GM21526 (cell line): ENCODE measurements around the gene PRSS38.

Source experiments
- ATAC-seq: cut with Tn5 transposase; IDR thresholded peaks from one replicate; pipeline ENCODE4 v1.9.1; 2021; ENCODE audit warnings: moderate library complexity; ENCODE audit not compliant: unreplicated experiment, low FRiP score

Gene PRSS38

DNA sequence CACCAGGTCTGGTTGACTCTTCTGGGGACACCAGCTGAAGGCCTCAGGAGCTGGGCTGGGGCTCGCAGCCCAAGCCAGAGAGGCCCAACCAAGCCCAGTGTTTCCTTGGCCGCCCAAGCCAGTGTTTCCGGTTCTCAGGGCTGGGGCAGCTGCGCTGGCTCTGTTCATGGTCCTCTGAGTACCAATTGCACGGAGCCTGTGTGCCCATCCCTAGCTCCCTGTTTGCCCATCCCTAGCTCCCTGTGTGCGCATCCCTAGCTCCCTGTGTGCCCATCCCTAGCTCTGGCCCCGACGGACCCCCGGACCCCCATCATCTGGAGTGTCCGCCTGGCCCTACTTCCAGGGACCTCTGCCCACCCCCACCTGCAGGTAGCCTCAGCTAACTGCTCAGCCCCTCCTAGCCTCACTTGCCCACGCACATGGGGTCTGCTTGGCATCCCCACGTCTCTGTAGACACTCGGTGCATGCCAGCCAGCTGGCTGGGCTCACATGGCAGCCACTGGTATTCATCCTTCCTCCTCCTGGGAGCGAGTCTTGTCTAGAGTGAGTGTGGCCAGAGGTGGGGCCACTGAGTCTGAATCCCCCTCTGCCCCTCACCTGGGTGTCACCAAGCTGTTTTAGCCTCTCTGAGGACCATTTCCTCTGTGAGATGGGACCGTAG is 68.3 kb downstream of the PRSS38 start:
- no peak for ATAC-seq

GRCh38 chr1:227884370-227885134 is 69.1 kb downstream of the PRSS38 start:
- ATAC-seq: no peak

DNA sequence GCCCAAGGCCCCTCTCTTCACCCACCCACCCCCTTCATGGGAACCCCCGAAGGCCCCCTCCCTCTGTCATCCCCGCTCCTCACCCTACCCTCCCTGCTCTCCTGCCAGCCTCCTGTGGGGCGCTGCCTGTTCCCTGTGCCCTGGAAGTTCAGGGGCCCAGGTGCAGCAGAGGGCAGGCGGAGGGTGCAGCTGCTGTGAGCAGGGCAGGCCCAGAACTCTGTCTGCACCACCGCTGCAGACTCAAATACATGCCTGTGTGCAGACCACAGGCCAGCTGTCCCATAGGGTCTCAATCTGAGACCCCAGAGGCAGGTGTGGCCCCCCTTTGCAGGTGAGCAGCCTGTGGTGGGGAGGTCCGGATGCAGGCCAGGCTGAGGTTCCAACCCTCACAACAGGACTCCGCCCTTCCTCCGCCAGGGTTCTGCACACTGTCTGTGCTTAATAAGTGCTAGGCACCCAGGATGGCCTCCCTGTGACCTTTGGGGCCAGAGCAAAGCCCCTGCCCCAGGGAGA is 69.7 kb downstream of the PRSS38 start:
- ATAC-seq: no peak

DNA sequence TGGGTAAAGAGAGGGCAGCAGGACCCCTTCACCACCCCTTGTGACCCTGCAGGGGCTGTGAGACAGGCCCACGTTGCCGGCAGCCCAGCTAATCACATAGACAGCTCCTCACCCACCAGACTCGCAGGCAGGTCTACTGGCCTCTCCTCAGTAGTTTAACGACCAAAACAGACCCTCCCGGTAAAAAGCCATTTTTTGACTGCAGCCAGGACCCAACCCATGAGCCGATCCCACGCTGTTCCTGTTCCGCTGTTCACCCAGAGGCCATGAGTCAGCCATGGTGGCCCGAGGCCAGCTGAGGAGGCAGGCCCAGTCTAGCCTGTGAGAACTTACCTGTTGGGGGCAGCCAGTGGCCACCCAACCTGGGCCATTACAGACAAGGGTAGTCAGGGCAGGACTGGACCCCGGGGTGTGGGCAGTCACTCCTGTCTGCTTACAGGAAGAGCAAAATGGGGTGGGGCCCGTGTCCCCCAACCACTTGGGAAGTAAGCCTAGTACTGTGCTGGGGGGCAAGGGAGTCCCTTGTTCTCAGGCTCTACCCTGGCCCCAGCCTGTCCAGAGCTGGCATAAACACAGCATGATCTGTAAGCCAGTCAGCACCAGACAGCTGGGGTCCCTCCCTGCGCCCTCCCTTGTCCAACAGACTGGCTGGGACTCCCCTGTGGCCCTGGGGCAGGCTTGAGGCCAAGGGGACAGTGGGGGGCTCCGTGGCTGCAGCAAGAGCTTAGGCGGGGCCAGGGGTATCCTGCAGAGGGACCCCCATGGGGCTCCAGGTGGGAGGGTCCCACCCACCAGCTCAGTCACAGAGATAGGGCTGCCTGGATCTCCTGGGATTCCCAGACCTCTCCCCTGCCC is 70.4 kb downstream of the PRSS38 start:
- ATAC-seq: no peak

GRCh38 chr1:227886503-227886961 is 71.1 kb downstream of the PRSS38 start:
- ATAC-seq: no peak

- no peak for ATAC-seq
Observed at GRCh38 chr1:227886993-227887696, 71.7 kb downstream of the PRSS38 start.

GRCh38 chr1:227887697-227888403 is 72.4 kb downstream of the PRSS38 start:
- ATAC-seq: no peak

DNA sequence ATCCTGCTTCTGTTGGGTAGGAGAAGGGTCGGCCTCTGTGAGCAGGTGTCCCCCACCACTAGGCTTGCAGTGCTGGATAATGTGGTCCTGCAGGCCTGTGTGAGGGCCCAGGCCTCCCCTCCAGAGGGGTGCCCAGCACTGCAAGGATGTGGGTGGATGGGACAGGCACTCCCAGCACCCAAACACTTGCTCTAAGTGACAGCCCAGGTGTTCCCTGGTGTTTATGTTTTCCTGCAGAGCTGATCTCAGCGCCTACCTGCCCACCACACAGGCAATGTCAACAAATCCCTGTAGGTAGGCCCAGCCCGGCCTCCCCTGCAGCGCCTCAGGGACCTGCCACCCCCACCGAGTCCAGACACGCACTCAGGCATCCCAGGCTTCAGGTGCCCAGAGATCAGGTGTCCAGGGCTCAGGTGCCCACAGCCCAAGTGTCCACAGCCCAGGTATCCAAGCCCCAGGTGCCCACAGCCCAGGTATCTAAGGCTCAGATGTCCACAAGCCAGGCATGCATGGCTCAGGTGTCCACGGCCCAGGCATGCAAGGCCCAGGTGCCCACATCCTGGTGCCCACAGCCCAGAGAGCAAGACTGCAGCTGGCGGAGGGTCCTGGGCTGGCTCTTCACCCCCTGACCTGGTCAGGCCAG is 73.0 kb downstream of the PRSS38 start:
- no peak for ATAC-seq

DNA sequence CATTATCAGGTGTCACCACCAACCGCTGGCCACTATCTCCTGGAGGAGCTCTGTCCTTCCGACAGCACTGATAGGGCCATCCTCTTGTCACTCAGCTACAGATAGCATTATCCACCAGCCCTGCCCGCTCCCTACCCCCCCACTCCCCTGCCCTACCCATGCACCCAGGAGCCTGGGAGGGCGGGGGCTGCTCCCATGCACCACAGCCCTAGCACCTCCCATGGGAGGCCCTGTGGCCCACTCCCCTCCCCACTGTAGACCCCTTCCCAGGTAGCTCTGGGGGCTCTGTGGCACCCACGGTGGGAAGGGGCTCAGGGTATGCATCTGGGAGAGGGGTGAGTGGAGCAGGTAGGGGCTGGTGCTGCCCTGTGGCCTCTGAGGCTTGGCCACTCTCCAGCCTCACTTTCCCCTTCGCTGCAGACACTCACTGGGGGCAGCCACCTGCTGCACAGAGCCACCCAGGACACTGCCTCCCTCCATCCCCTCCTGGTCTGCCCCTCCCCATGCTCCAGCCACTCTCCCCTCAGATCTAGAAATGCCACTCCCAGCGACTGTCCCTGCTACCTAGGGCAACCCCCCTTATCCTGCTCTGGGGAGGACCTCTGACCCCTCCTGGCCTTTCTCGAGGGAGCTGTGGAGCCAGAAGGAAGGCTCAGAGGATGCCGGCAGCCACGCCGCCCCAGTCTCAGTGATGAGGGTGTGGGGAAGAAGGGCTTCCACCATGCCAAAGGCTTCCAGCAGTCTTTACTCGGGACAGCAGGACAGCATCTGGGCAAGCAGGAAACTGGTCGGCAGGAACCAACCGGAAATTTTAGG is 73.8 kb downstream of the PRSS38 start:
- ATAC-seq: no peak

- no peak for ATAC-seq
Observed at GRCh38 chr1:227889863-227890405, 74.5 kb downstream of the PRSS38 start.

DNA sequence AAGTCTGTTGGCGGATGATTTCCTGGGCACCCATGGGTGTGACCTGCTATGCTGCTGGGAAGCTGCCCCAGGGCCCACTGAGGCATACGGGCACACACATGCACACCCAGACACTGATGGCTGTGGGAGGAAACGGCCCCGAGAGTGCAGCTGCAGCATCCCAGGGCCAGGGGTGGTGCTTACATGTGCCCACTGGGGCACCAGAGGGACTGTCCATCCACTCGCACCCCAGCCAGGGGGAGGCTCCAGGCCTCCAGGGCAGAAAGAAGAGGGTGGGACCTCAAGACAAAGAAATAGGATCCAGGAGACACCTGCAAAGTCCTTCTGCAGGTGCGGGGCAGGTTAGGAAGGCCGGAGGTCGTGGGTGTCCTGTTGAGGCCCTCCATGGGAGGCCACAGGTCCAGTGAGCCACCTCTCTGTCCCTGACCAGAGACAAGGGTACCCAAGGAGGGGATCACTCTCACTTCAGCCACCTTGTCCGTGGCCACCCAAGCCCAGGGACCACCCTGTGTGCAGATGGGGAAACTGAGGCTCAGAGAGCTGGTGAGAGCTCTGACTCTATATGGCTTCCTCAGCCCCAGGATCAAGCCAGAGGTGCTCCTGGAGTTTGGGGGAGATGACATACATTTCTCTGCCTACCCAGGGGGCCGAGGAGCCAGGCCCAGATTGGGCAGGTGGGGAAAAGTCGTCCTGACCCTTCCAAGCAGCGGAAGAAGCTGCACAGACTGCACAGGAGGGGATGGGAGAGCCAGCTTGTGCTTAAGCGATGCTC is 75.2 kb downstream of the PRSS38 start:
- no peak for ATAC-seq

GRCh38 chr1:227891223-227891954 is 75.9 kb downstream of the PRSS38 start:
- ATAC-seq: no peak

DNA sequence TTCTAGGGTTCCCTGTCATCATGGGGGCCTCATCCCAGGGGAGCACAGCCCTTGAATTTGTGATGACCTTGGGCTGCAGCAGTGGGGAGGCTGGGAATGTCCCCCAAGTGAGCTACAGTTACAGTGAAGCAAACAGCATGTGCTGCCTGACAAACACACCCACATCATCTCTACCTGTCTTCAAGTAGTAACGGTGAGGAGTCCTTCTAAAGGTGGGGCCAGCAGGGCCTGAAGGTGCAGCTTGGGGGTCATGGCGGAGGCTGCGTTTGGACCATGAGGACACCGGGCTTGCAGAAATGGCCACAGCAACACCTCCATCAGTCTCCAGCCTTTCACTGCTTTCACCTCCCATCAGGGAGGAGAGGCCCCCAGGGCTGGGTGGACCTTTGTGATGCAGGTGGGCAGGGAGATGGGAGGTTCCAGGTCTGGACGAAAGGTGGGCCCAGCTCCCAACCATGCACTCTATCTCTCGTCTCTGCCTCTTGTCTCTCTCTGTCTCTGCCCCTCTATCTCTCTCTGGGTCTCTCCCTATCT is 76.5 kb downstream of the PRSS38 start:
- no peak for ATAC-seq

DNA sequence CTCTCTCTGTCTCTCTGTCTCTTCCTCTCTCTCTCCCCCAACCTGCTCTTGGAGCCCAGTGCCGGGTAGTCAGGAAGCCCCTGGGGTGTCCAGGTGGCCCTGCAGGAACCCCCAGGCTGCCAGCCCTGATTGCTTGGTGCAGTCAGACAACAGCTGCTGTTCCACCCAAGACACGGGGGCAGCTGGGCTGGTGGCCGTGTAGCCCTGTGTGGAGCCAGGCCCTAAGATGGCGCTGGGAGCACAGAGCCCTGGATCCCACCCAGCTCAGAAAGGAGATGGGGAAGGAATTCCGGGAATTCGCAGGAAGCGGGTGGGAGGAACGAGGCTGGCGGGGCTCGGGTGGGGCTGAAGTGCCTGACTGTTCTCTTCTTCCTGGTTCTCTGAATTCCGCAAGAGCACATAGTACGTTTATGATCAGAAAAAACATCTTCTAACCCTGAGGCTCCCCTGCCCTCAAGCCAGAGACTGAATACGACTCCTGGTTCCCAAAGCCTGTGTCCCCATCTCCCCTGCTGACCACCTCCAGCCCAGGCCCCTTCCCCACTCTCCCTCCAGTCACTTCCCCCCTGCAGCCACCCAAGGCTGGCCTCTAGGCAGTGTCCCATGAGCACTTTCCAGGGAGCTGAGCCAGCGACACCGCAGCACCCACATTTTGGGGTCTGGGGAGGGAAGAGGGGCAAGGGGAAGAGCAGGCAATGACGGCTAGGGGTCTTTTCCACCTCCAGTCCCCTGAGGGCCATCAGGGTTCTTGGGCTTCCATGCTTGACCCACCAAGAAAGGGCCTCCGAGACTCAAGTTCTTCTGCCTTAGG is 77.2 kb downstream of the PRSS38 start:
- ATAC-seq: no peak

DNA sequence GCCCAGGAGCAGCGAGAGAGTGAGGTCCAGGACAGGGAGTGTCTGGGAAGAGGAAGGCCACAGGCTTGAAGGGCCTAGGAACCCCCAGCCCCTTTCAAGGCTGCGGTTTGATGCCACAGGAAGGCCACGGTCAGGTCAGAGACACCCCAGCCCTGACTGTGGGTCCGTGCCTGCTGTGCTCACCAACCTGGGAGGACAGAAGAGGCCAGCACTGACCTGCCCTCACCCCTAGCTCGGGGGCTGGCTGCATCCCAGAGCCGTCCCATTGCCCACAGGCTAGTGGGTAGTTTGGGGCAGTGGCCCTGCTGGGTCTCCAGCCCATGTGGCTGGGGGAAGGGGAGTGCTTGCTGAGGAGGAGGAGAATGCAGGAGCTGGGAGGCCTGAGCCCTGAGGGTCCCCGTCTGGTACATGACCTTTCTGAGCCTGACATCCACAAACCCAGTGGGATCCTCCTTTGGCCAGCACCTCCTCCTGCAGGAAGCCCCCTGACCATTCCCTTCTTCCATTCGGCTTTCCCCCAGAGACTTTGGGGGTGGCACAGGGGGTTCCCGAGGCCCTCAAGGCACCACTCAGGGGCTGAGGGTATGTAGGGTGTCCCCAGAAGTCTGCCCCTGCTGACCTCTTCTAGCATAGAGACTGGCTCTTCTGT is 77.9 kb downstream of the PRSS38 start:
- no peak for ATAC-seq
